OCI-M2 (cell line): ENCODE results near the gene SMIM27.
A peak's percentile ranks its signal among the peaks of the same experiment; 100 is the strongest.

Experiments used
- DNase-seq: peaks from one replicate; lab custom pipeline; 2025; ENCODE audit not compliant: unreplicated experiment; lab: John Stamatoyannopoulos, UW

The SMIM27 gene

GRCh38 chr9:32554591-32554990, 2.5 kb downstream of the SMIM27 start:
- DNase-seq, result no peak

- no peak for DNase-seq
Observed at GRCh38 chr9:32558408-32558934, 6.3 kb downstream of the SMIM27 start.

GRCh38 chr9:32565967-32566366, 13.8 kb downstream of the SMIM27 start:
- DNase-seq, result no peak

GRCh38 chr9:32566770-32567169, 14.6 kb downstream of the SMIM27 start:
- DNase-seq, result no peak

- DNase-seq, result no peak
Observed at GRCh38 chr9:32570262-32570661, 18.1 kb downstream of the SMIM27 start.

GRCh38 chr9:32571969-32572899, 20.1 kb downstream of the SMIM27 start:
- peak; percentile 5 for DNase-seq

GRCh38 chr9:32572900-32573523, 20.9 kb downstream of the SMIM27 start, which contains the start of gene NDUFB6:
TSS of gene NDUFB6 (minus strand) at chr9:32573159. CDS start at chr9:32573060, 99 bp downstream.
- DNase-seq, result peak; percentile 32

GRCh38 chr9:32573821-32574220, 21.7 kb downstream of the SMIM27 start:
- no peak for DNase-seq

GRCh38 chr9:32574858-32575257, 22.7 kb downstream of the SMIM27 start:
- DNase-seq, result no peak

- no peak for DNase-seq
Observed at GRCh38 chr9:32577316-32577715, 25.2 kb downstream of the SMIM27 start.

- DNase-seq, result no peak
Observed at GRCh38 chr9:32578976-32579375, 26.8 kb downstream of the SMIM27 start.

- peak; percentile 19 for DNase-seq
Observed at GRCh38 chr9:32579706-32580331, 27.7 kb downstream of the SMIM27 start.

GRCh38 chr9:32580631-32581300, 28.6 kb downstream of the SMIM27 start:
- DNase-seq, result peak; percentile 4

GRCh38 chr9:32581512-32582143, 29.5 kb downstream of the SMIM27 start:
- DNase-seq, result peak; percentile 11

GRCh38 chr9:32584784-32585183, 32.7 kb downstream of the SMIM27 start:
- DNase-seq, result no peak

GRCh38 chr9:32587901-32588300, 35.8 kb downstream of the SMIM27 start:
- no peak for DNase-seq

GRCh38 chr9:32589083-32589723, 37.1 kb downstream of the SMIM27 start:
- DNase-seq, result no peak

- DNase-seq, result no peak
Observed at GRCh38 chr9:32590476-32590875, 38.3 kb downstream of the SMIM27 start.

- DNase-seq, result no peak
Observed at GRCh38 chr9:32590898-32591297, 38.8 kb downstream of the SMIM27 start.
